ENCODE results near the gene TTLL4.

DNA sequence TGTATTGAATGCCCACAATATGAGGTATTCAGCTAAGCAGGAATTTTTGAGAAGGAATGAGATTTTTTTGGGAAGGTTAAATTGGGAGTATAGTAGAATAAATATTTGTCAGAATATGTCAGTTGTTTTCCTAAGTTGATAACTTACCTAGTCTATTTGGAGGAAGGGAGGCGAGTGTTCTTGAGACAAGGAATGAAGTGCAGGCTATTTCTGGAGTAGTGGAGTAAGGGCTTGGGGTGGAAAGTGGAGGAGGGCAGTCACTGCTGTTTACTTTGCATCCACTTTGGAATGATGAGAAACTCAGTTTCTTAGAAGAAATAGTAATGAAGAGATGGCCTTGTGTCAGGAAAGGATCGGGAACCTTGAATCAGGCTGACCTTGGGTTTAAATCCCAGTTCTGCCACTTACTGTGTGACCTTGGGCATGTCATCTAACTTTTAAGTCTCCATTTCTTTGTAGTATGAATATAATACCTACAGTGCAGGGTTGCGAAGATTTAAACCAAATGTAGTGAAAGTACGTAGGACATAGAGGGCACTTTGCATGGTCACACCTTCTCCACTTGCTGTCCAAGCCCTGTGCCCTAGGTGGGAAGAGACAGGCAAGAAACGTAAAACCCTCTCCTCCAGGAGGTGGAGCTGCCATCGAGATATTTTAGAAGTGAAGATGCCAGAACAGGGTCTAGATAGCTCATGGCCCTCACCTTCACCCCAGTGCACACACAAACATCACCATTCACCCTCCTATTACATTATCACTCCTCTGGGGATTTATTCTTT is 46.2 kb downstream of the TTLL4 start:
- TF ChIP-seq, protein P1, sequence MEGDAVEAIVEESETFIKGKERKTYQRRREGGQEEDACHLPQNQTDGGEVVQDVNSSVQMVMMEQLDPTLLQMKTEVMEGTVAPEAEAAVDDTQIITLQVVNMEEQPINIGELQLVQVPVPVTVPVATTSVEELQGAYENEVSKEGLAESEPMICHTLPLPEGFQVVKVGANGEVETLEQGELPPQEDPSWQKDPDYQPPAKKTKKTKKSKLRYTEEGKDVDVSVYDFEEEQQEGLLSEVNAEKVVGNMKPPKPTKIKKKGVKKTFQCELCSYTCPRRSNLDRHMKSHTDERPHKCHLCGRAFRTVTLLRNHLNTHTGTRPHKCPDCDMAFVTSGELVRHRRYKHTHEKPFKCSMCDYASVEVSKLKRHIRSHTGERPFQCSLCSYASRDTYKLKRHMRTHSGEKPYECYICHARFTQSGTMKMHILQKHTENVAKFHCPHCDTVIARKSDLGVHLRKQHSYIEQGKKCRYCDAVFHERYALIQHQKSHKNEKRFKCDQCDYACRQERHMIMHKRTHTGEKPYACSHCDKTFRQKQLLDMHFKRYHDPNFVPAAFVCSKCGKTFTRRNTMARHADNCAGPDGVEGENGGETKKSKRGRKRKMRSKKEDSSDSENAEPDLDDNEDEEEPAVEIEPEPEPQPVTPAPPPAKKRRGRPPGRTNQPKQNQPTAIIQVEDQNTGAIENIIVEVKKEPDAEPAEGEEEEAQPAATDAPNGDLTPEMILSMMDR (IDR thresholded peaks at IDR 0.05; ENCODE audit: low read depth, low read length, poor library complexity, severe bottlenecking) = no peak
- no peak for TF ChIP-seq EZH2phosphoT487 (IDR thresholded peaks at IDR 0.05; ENCODE audit: borderline replicate concordance, low read length)
